Stomach (tissue), 4 donors: Measurements from ENCODE around the gene VPS41.

Source experiments
- EP300 ChIP-seq: sonication (generic); formaldehyde crosslinking; IDR thresholded peaks from one replicate; pipeline ENCODE4 v1.6.1; 2017; ENCODE audit warnings: antibody characterized with exemption
- POLR2A ChIP-seq, 4 donors: fragments of 450-650 bp; IDR thresholded peaks; one replicate each; pipeline ENCODE4 v1.6.1; 2016; ENCODE audit warnings: antibody characterized with exemption in 4 of 4, control low read depth in 2 of 4, mild to moderate bottlenecking in 1 of 4, moderate library complexity in 1 of 4
- POLR2AphosphoS5 ChIP-seq, 3 donors: sonication (generic); formaldehyde crosslinking; IDR thresholded peaks; one replicate each; pipeline ENCODE4 v1.6.1; 2016; ENCODE audit warnings: antibody characterized with exemption in 3 of 3
- TF ChIP-seq, protein P1 (sequence below), 7 experiments: fragments of 450-650 bp in 4 of 7; fragments of 200-600 bp in 3 of 7; sonication (generic) in 3 of 7; IDR thresholded peaks; one replicate each; pipeline ENCODE4 v1.5.1; 2016 to 2019; ENCODE audit warnings: antibody characterized with exemption in 7 of 7, control low read depth in 2 of 7, mild to moderate bottlenecking in 1 of 7

- TF ChIP-seq, protein P1, sequence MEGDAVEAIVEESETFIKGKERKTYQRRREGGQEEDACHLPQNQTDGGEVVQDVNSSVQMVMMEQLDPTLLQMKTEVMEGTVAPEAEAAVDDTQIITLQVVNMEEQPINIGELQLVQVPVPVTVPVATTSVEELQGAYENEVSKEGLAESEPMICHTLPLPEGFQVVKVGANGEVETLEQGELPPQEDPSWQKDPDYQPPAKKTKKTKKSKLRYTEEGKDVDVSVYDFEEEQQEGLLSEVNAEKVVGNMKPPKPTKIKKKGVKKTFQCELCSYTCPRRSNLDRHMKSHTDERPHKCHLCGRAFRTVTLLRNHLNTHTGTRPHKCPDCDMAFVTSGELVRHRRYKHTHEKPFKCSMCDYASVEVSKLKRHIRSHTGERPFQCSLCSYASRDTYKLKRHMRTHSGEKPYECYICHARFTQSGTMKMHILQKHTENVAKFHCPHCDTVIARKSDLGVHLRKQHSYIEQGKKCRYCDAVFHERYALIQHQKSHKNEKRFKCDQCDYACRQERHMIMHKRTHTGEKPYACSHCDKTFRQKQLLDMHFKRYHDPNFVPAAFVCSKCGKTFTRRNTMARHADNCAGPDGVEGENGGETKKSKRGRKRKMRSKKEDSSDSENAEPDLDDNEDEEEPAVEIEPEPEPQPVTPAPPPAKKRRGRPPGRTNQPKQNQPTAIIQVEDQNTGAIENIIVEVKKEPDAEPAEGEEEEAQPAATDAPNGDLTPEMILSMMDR (IDR thresholded peaks at IDR 0.05): no peak
- TF ChIP-seq POLR2AphosphoS5 (IDR thresholded peaks at IDR 0.05) (no peak), POLR2A (IDR thresholded peaks at IDR 0.05) (no peak), EP300 (no peak)
Observed at GRCh38 chr7:38757931-38758330, 151.1 kb downstream of the VPS41 start.
